SK-N-SH treated with all-trans-retinoic acid at 6 μM for 48 hours (cell line): ENCODE data around the gene XAB2.

ENCODE experiments used
- ATAC-seq: fragments of 200-7000 bp; cut with Tn5 transposase; 3 replicates; pipeline ENCODE4 v1.9.1; 2020; ENCODE audit warnings: mild to moderate bottlenecking, moderate library complexity
- ARNTL ChIP-seq: fragments of 450-650 bp; formaldehyde crosslinking; IDR thresholded peaks from 2 replicates; pipeline ENCODE4 v1.5.0; 2020; ENCODE audit warnings: low read depth, mild to moderate bottlenecking, moderate library complexity, borderline replicate concordance
- BACH2 ChIP-seq: fragments of 250-450 bp; sonication (Bioruptor Pico); IDR thresholded peaks from 2 replicates; pipeline ENCODE4 v1.9.0; 2021; ENCODE audit warnings: mild to moderate bottlenecking, borderline replicate concordance
- CSDC2 ChIP-seq: fragments of 250-450 bp; sonication (Bioruptor Pico); IDR thresholded peaks from 2 replicates; pipeline ENCODE4 v1.5.0; 2020; ENCODE audit warnings: mild to moderate bottlenecking, moderate library complexity
- CSRNP3 ChIP-seq: fragments of 250-450 bp; sonication (Bioruptor Pico); IDR thresholded peaks from 2 replicates; pipeline ENCODE4 v1.5.1; 2021; ENCODE audit warnings: mild to moderate bottlenecking, moderate library complexity
- ESRRG ChIP-seq: fragments of 250-450 bp; sonication (Bioruptor Pico); IDR thresholded peaks from 2 replicates; pipeline ENCODE4 v1.6.1; 2021; ENCODE audit warnings: mild to moderate bottlenecking
- GLIS3 ChIP-seq: fragments of 250-450 bp; sonication (Bioruptor Pico); IDR thresholded peaks from 2 replicates; pipeline ENCODE4 v1.5.0; 2020; ENCODE audit warnings: mild to moderate bottlenecking, moderate library complexity
- ISL1 ChIP-seq: fragments of 250-450 bp; sonication (Bioruptor Pico); IDR thresholded peaks from 2 replicates; pipeline ENCODE4 v2.1.2; 2022; ENCODE audit warnings: mild to moderate bottlenecking, moderate library complexity
- OSR1 ChIP-seq: fragments of 250-450 bp; sonication (Bioruptor Pico); IDR thresholded peaks from 2 replicates; pipeline ENCODE4 v1.8.0; 2022; ENCODE audit warnings: moderate library complexity, mild to moderate bottlenecking, inconsistent platforms
- PATZ1 ChIP-seq: fragments of 250-450 bp; sonication (Bioruptor Pico); IDR thresholded peaks from 2 replicates; pipeline ENCODE4 v1.8.0; 2020; ENCODE audit warnings: mild to moderate bottlenecking, moderate library complexity, borderline replicate concordance
- POU6F1 ChIP-seq: fragments of 250-450 bp; sonication (Bioruptor Pico); IDR thresholded peaks from 2 replicates; pipeline ENCODE4 v1.8.0; 2021; ENCODE audit warnings: low read depth, mild to moderate bottlenecking, moderate library complexity, borderline replicate concordance
- PPARA ChIP-seq: fragments of 250-450 bp; sonication (Bioruptor Pico); IDR thresholded peaks from 2 replicates; pipeline ENCODE4 v1.5.0; 2020; ENCODE audit warnings: mild to moderate bottlenecking, borderline replicate concordance
- RARB ChIP-seq: fragments of 250-450 bp; sonication (Bioruptor Pico); IDR thresholded peaks from 2 replicates; pipeline ENCODE4 v1.8.0; 2021; ENCODE audit warnings: mild to moderate bottlenecking, moderate library complexity
- SNAI2 ChIP-seq: fragments of 250-450 bp; sonication (Bioruptor Pico); IDR thresholded peaks from 2 replicates; pipeline ENCODE4 v1.5.0; 2020; ENCODE audit warnings: mild to moderate bottlenecking, moderate library complexity
- TCF4 ChIP-seq: fragments of 250-450 bp; sonication (Bioruptor Pico); IDR thresholded peaks from 2 replicates; pipeline ENCODE4 v1.8.0; 2021; ENCODE audit warnings: mild to moderate bottlenecking, moderate library complexity, borderline replicate concordance
- TOX ChIP-seq: fragments of 250-450 bp; sonication (Bioruptor Pico); IDR thresholded peaks from 2 replicates; pipeline ENCODE4 v1.8.0; 2021; ENCODE audit warnings: mild to moderate bottlenecking, moderate library complexity, borderline replicate concordance
- TSHZ2 ChIP-seq: fragments of 250-450 bp; sonication (Bioruptor Pico); IDR thresholded peaks from 2 replicates; pipeline ENCODE4 v1.5.0; 2020; ENCODE audit warnings: mild to moderate bottlenecking, moderate library complexity
- ZC3H10 ChIP-seq: fragments of 250-450 bp; sonication (Bioruptor Pico); IDR thresholded peaks from 2 replicates; pipeline ENCODE4 v1.5.1; 2021; ENCODE audit warnings: mild to moderate bottlenecking, moderate library complexity
- ZFP3 ChIP-seq: fragments of 250-450 bp; sonication (Bioruptor Pico); IDR thresholded peaks from 2 replicates; pipeline ENCODE4 v1.5.0; 2020; ENCODE audit warnings: mild to moderate bottlenecking, moderate library complexity
- ZNF565 ChIP-seq: fragments of 450-650 bp; formaldehyde crosslinking; conservative IDR thresholded peaks from 2 replicates; pipeline ENCODE4 v1.5.0; 2020; ENCODE audit warnings: low read depth, mild to moderate bottlenecking, moderate library complexity
- ZNF70 ChIP-seq: fragments of 450-650 bp; formaldehyde crosslinking; IDR thresholded peaks from 2 replicates; pipeline ENCODE4 v1.5.0; 2020; ENCODE audit warnings: mild to moderate bottlenecking, moderate library complexity
- ZNF8 ChIP-seq: fragments of 450-650 bp; formaldehyde crosslinking; IDR thresholded peaks from 2 replicates; pipeline ENCODE4 v1.5.0; 2020; ENCODE audit warnings: mild to moderate bottlenecking, moderate library complexity

The XAB2 gene

GRCh38 chr19:7657131-7657751 is 27.9 kb upstream of the XAB2 start:
- no peak for ATAC-seq
- TF ChIP-seq TCF4 (CRISPR knock-in tag), result no peak
- no peak for TF ChIP-seq RARB (CRISPR knock-in tag)
- TF ChIP-seq POU6F1 (CRISPR knock-in tag), result no peak
- TF ChIP-seq TSHZ2 (CRISPR knock-in tag), result no peak
- TF ChIP-seq ARNTL (CRISPR knock-in tag), result no peak
- no peak for TF ChIP-seq CSDC2 (CRISPR knock-in tag)
- no peak for TF ChIP-seq PATZ1 (CRISPR knock-in tag)
- no peak for TF ChIP-seq SNAI2 (CRISPR knock-in tag)
- no peak for TF ChIP-seq ZNF70 (CRISPR knock-in tag)
- TF ChIP-seq ESRRG, result no peak
- TF ChIP-seq PPARA (CRISPR knock-in tag), result no peak
- TF ChIP-seq ZNF565 (CRISPR knock-in tag), result no peak
- no peak for TF ChIP-seq GLIS3 (CRISPR knock-in tag)
- no peak for TF ChIP-seq ZNF8 (CRISPR knock-in tag)
- TF ChIP-seq ZC3H10 (CRISPR knock-in tag), result no peak
- no peak for TF ChIP-seq TOX (CRISPR knock-in tag)
- TF ChIP-seq BACH2 (CRISPR knock-in tag), result no peak

- TF ChIP-seq ZFP3 (CRISPR knock-in tag) (no peak), POU6F1 (CRISPR knock-in tag) (no peak), ARNTL (CRISPR knock-in tag) (no peak), TCF4 (CRISPR knock-in tag) (no peak), ZNF70 (CRISPR knock-in tag) (no peak), OSR1 (CRISPR knock-in tag) (no peak), ZC3H10 (CRISPR knock-in tag) (no peak), ZNF565 (CRISPR knock-in tag) (no peak), PPARA (CRISPR knock-in tag) (no peak), PATZ1 (CRISPR knock-in tag) (no peak), CSRNP3 (CRISPR knock-in tag) (no peak), ISL1 (CRISPR knock-in tag) (no peak), ESRRG (no peak), CSDC2 (CRISPR knock-in tag) (no peak), SNAI2 (CRISPR knock-in tag) (no peak), TSHZ2 (CRISPR knock-in tag) (no peak), BACH2 (CRISPR knock-in tag) (no peak), GLIS3 (CRISPR knock-in tag) (no peak)
- no peak for ATAC-seq
Measured at GRCh38 chr19:7655581-7655980, 26.2 kb upstream of the XAB2 start.
